GM19351 (cell line): Measurements from ENCODE around the gene PKP1.
"Not testable (repeated sequence)": the region's sequence is repeated elsewhere in the genome, so short reads cannot be mapped to it uniquely, and the experiment has no call there.

ENCODE experiments used
- ATAC-seq: cut with Tn5 transposase; IDR thresholded peaks from one replicate; pipeline ENCODE4 v1.9.1; 2021; ENCODE audit warnings: mild to moderate bottlenecking, moderate library complexity; ENCODE audit not compliant: unreplicated experiment

PKP1 gene

GRCh38 chr1:201282931-201283829 lies at the start of gene PKP1:
Gene PKP1 (plus strand): TSS chr1:201283506. CDS start chr1:201283703, 197 bp downstream.
- ATAC-seq, result no peak

- not testable (repeated sequence) for ATAC-seq
Observed at GRCh38 chr1:201239646-201240045, 43.7 kb upstream of the PKP1 start.

- ATAC-seq, result no peak
Observed at GRCh38 chr1:201240171-201240570, 43.1 kb upstream of the PKP1 start.

GRCh38 chr1:201241736-201242135 lies 41.6 kb upstream of the PKP1 start:
- ATAC-seq, result no peak

GRCh38 chr1:201245082-201245481 lies 38.2 kb upstream of the PKP1 start:
- no peak for ATAC-seq

GRCh38 chr1:201248721-201249559 lies 34.4 kb upstream of the PKP1 start:
- no peak for ATAC-seq

GRCh38 chr1:201250326-201251011 lies 32.8 kb upstream of the PKP1 start:
- no peak for ATAC-seq

- no peak for ATAC-seq
Observed at GRCh38 chr1:201251411-201251810, 31.9 kb upstream of the PKP1 start.

- ATAC-seq, result no peak
Observed at GRCh38 chr1:201251851-201252430, 31.4 kb upstream of the PKP1 start.

- ATAC-seq, result no peak
Observed at GRCh38 chr1:201252944-201253371, 30.3 kb upstream of the PKP1 start.

GRCh38 chr1:201253411-201253810 lies 29.9 kb upstream of the PKP1 start:
- ATAC-seq, result no peak

GRCh38 chr1:201253906-201254624 lies 29.2 kb upstream of the PKP1 start:
- ATAC-seq, result no peak

GRCh38 chr1:201254625-201255478 lies 28.5 kb upstream of the PKP1 start:
- ATAC-seq, result no peak

- no peak for ATAC-seq
Observed at GRCh38 chr1:201255479-201256362, 27.6 kb upstream of the PKP1 start.

GRCh38 chr1:201258132-201258531 lies 25.2 kb upstream of the PKP1 start:
- ATAC-seq, result not testable (repeated sequence)

- no peak for ATAC-seq
Observed at GRCh38 chr1:201258763-201259230, 24.5 kb upstream of the PKP1 start.

- no peak for ATAC-seq
Observed at GRCh38 chr1:201259476-201260235, 23.6 kb upstream of the PKP1 start.
